Neural progenitor cell (in vitro differentiated cells): ENCODE data around the gene FOXK2. TPM values are rescaled to one million over a fixed set of nuclear protein-coding genes. Genes with fewer than 3 reads are reported as not detected.

Source experiments
- DNase-seq: peaks from one replicate; pipeline ENCODE4 v3.0.0-alpha.2; 2016; ENCODE audit warnings: low spot score
- H2AFZ ChIP-seq: fragments of 200-600 bp; sonication (generic); replicated peaks from 2 replicates; pipeline ENCODE4 v1.6.1; 2016; ENCODE audit warnings: antibody characterized with exemption
- H3F3A ChIP-seq: fragments of 200-600 bp; sonication (generic); 2 replicates; pipeline ENCODE4 v1.6.1; 2016; ENCODE audit warnings: antibody characterized with exemption, low read depth
- H3K27ac ChIP-seq: fragments of 200-600 bp; sonication (generic); 2 replicates; pipeline ENCODE4 v1.5.1; 2016; ENCODE audit warnings: mild to moderate bottlenecking
- H3K27me3 ChIP-seq: fragments of 200-600 bp; sonication (generic); 2 replicates; pipeline ENCODE4 v1.6.1; 2016; ENCODE audit warnings: mild to moderate bottlenecking, moderate library complexity
- H3K36me3 ChIP-seq: fragments of 200-600 bp; sonication (generic); 2 replicates; pipeline ENCODE4 v1.5.1; 2016
- H3K4me1 ChIP-seq: fragments of 200-600 bp; sonication (generic); 2 replicates; pipeline ENCODE4 v1.6.1; 2016; ENCODE audit warnings: mixed run types
- H3K4me2 ChIP-seq: fragments of 200-600 bp; sonication (generic); 2 replicates; pipeline ENCODE4 v1.6.1; 2016
- H3K4me3 ChIP-seq: fragments of 200-600 bp; sonication (generic); 2 replicates; pipeline ENCODE4 v1.5.1; 2016
- H3K79me2 ChIP-seq: fragments of 200-600 bp; sonication (generic); 2 replicates; pipeline ENCODE4 v1.6.1; 2016; ENCODE audit warnings: low read depth
- H3K9ac ChIP-seq: fragments of 200-600 bp; sonication (generic); 2 replicates; pipeline ENCODE4 v1.6.1; 2016
- H3K9me3 ChIP-seq: fragments of 200-600 bp; sonication (generic); 2 replicates; pipeline ENCODE4 v1.5.1; 2016; ENCODE audit warnings: low read depth
- H4K20me1 ChIP-seq: fragments of 200-600 bp; sonication (generic); 2 replicates; pipeline ENCODE4 v1.6.1; 2016; ENCODE audit warnings: low read depth
- H3K27ac Mint-ChIP-seq: 3 replicates; pipeline ENCODE4 v1.8.0; 2021; ENCODE audit warnings: mixed read lengths
- H3K27me3 Mint-ChIP-seq: 2 replicates; pipeline ENCODE4 v1.8.0; 2022; ENCODE audit warnings: low read depth, mild to moderate bottlenecking, inconsistent platforms, moderate library complexity, mixed read lengths; ENCODE audit not compliant: insufficient read depth
- H3K36me3 Mint-ChIP-seq: 3 replicates; pipeline ENCODE4 v1.8.0; 2021; ENCODE audit warnings: mixed read lengths
- H3K4me1 Mint-ChIP-seq: 3 replicates; pipeline ENCODE4 v1.8.0; 2021; ENCODE audit warnings: mixed read lengths
- H3K4me3 Mint-ChIP-seq: 3 replicates; pipeline ENCODE4 v1.8.0; 2021; ENCODE audit warnings: mild to moderate bottlenecking, moderate library complexity, mixed read lengths
- H3K9me3 Mint-ChIP-seq: 3 replicates; pipeline ENCODE4 v1.8.0; 2020; ENCODE audit warnings: mixed read lengths
- EZH2 ChIP-seq: fragments of 200-600 bp; sonication (generic); IDR thresholded peaks from 2 replicates; pipeline ENCODE4 v1.6.1; 2017; ENCODE audit warnings: antibody characterized with exemption, mild to moderate bottlenecking, moderate library complexity
- EZH2phosphoT487 ChIP-seq: fragments of 200-600 bp; sonication (generic); IDR thresholded peaks from 2 replicates; pipeline ENCODE4 v1.6.1; 2017; ENCODE audit warnings: antibody characterized with exemption
- total RNA-seq: library from RNA; depleted of rRNA; stranded (reverse); fragments of >200 nt; gene quantifications from 2 replicates; pipeline ENCODE4 v1.2.3, GENCODE V29; 2015; ENCODE audit warnings: low replicate concordance
- TF ChIP-seq, protein P1 (sequence below): fragments of 200-600 bp; sonication (generic); IDR thresholded peaks from 2 replicates; pipeline ENCODE4 v1.5.1; 2017; ENCODE audit warnings: antibody characterized with exemption, mild to moderate bottlenecking

The FOXK2 gene
- total RNA-seq, 1 donor from 2014 or later = 28.1 TPM

DNA sequence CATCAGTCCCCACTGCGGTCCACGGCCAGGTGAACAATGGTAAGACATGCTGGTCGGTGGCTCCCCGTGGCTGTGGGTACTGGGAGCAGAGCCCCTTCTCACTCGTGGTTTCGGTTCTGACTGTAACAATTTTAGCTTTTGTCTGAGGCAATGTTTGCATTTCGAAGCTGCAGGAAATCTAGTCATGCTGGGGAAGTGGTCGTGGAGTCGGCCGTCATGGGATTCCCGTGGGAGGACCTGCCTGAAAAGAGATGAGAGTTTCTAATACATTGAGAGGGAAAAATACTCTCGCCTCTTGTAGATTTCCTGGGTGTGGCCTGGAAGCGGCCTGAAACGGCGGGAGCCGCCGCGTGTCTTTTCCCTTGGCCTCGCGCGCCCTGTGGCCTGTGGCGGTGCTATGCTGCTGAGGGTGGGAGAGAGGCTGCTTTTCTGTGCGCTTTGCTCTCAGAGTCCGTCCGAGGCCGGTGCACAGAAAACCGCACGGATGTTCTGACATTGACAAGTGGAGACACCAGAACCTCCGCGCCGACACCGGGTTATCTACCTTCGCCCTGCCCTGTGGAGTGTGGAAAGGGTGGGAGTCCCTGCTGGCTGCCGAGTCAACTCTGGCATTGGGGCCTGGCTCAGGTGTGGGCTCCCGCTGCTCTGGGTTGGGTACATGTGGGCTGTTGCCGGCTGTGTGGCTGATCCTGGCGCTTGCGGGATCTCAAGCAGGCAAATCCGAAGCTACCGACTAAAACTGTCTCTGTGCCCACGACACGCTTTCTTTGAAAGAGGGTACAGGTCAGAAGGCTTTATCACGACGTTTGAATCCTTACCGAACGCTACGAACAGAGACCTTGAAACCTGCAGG lies 67.9 kb downstream of the FOXK2 start:
- TF ChIP-seq EZH2phosphoT487 (no peak), EZH2 (no peak)
- TF ChIP-seq, protein P1, sequence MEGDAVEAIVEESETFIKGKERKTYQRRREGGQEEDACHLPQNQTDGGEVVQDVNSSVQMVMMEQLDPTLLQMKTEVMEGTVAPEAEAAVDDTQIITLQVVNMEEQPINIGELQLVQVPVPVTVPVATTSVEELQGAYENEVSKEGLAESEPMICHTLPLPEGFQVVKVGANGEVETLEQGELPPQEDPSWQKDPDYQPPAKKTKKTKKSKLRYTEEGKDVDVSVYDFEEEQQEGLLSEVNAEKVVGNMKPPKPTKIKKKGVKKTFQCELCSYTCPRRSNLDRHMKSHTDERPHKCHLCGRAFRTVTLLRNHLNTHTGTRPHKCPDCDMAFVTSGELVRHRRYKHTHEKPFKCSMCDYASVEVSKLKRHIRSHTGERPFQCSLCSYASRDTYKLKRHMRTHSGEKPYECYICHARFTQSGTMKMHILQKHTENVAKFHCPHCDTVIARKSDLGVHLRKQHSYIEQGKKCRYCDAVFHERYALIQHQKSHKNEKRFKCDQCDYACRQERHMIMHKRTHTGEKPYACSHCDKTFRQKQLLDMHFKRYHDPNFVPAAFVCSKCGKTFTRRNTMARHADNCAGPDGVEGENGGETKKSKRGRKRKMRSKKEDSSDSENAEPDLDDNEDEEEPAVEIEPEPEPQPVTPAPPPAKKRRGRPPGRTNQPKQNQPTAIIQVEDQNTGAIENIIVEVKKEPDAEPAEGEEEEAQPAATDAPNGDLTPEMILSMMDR = no peak
- Histone ChIP-seq H3K9ac (no peak overlapping the region), H3K36me3 (no peaks in the 10 kb centered on the region), H3K4me3 (no peak overlapping the region), H3K4me2 (no peak overlapping the region), H3K4me1 (no peaks in the 10 kb centered on the region), H3K27me3 (no peaks in the 10 kb centered on the region), H3K9me3 (no peaks in the 10 kb centered on the region), H3K79me2 (no peaks in the 10 kb centered on the region), H3F3A (peaks cover 17% of the 10 kb centered on the region), H2AFZ (no peak overlapping the region), H3K27ac (no peak overlapping the region), H4K20me1 (peaks cover 12% of the 10 kb centered on the region)
- H3K27ac Mint-ChIP-seq = peak overlapping the region; percentile 23
- no peak overlapping the region for H3K4me3 Mint-ChIP-seq
- H3K9me3 Mint-ChIP-seq = no peaks in the 10 kb centered on the region
- no peak for DNase-seq
- H3K36me3 Mint-ChIP-seq = peaks cover 23% of the 10 kb centered on the region
- peaks cover 3% of the 10 kb centered on the region for H3K4me1 Mint-ChIP-seq
- H3K27me3 Mint-ChIP-seq = peaks cover 6% of the 10 kb centered on the region

- H3K79me2 ChIP-seq = peaks cover 2% of the 10 kb centered on the region
- H3K9ac ChIP-seq = no peak overlapping the region
- H3K36me3 ChIP-seq = no peaks in the 10 kb centered on the region
- no peak for DNase-seq
- TF ChIP-seq, protein P1 = no peak
- TF ChIP-seq EZH2phosphoT487 = no peak
- H3K9me3 Mint-ChIP-seq = no peaks in the 10 kb centered on the region
- H3K27me3 Mint-ChIP-seq = peaks cover 6% of the 10 kb centered on the region
- no peak overlapping the region for H3K4me3 Mint-ChIP-seq
- peaks cover 28% of the 10 kb centered on the region for H3F3A ChIP-seq
- no peaks in the 10 kb centered on the region for H3K27me3 ChIP-seq
- no peak overlapping the region for H2AFZ ChIP-seq
- H3K4me3 ChIP-seq = no peak overlapping the region
- peaks cover 11% of the 10 kb centered on the region for H3K4me1 Mint-ChIP-seq
- no peaks in the 10 kb centered on the region for H3K9me3 ChIP-seq
- H3K4me2 ChIP-seq = no peak overlapping the region
- H4K20me1 ChIP-seq = peaks cover 12% of the 10 kb centered on the region
- no peak overlapping the region for H3K27ac ChIP-seq
- H3K36me3 Mint-ChIP-seq = peaks cover 20% of the 10 kb centered on the region
- no peak overlapping the region for H3K27ac Mint-ChIP-seq
- peaks cover 4% of the 10 kb centered on the region for H3K4me1 ChIP-seq
Measured at GRCh38 chr17:82588266-82589175, 69.0 kb downstream of the FOXK2 start.

DNA sequence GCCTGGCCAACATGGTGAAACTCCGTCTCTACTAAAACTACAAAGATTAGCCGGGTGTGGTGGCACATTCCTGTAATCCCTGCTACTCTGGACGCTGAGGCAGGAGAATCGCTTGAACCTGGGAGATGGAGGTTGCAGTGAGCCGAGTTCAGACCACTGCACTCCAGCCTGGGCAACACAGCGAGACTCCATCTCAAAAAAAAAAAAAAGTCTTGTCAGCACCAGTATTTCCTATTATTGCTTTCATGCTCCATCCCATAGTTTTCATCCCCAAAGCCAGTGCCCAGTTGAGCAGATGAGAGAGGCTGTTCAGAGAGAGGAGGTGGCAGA lies 70.3 kb downstream of the FOXK2 start:
- H3K36me3 ChIP-seq = no peaks in the 10 kb centered on the region
- H3K27ac ChIP-seq = no peak overlapping the region
- H3K9me3 ChIP-seq = no peaks in the 10 kb centered on the region
- H2AFZ ChIP-seq = no peak overlapping the region
- H3K4me3 Mint-ChIP-seq = no peak overlapping the region
- peaks cover 15% of the 10 kb centered on the region for H3K36me3 Mint-ChIP-seq
- peaks cover 12% of the 10 kb centered on the region for H4K20me1 ChIP-seq
- no peak for DNase-seq
- peaks cover 6% of the 10 kb centered on the region for H3K27me3 Mint-ChIP-seq
- no peak overlapping the region for H3K9ac ChIP-seq
- no peak overlapping the region for H3K4me3 ChIP-seq
- peaks cover 20% of the 10 kb centered on the region for H3K4me1 Mint-ChIP-seq
- no peaks in the 10 kb centered on the region for H3K27me3 ChIP-seq
- peaks cover 31% of the 10 kb centered on the region for H3F3A ChIP-seq
- no peak for TF ChIP-seq EZH2
- TF ChIP-seq EZH2phosphoT487 = no peak
- TF ChIP-seq, protein P1 = no peak
- no peak overlapping the region for H3K4me2 ChIP-seq
- H3K27ac Mint-ChIP-seq = no peak overlapping the region
- no peaks in the 10 kb centered on the region for H3K9me3 Mint-ChIP-seq
- peaks cover 8% of the 10 kb centered on the region for H3K79me2 ChIP-seq
- H3K4me1 ChIP-seq = peaks cover 7% of the 10 kb centered on the region
